SU-DHL-6 (cell line): ENCODE data around the gene WDR64.

ENCODE experiments used
- H2AFZ ChIP-seq: fragments of 200-600 bp; sonication (generic); 2 replicates; pipeline ENCODE4 v1.6.1; 2014; ENCODE audit warnings: low read depth, mild to moderate bottlenecking, moderate library complexity, mixed read lengths, antibody characterized with exemption, low read length; ENCODE audit not compliant: severe bottlenecking
- H3F3A ChIP-seq: fragments of 200-600 bp; shearing (Covaris generic); 2 replicates; pipeline ENCODE4 v1.6.0; 2016; ENCODE audit warnings: antibody characterized with exemption, mild to moderate bottlenecking; ENCODE audit not compliant: insufficient read depth
- H3K27ac ChIP-seq: fragments of 200-600 bp; sonication (generic); 2 replicates; pipeline ENCODE4 v1.5.1; 2016; ENCODE audit warnings: low read depth, mild to moderate bottlenecking, low read length, moderate library complexity, mixed read lengths
- H3K27me3 ChIP-seq: fragments of 200-600 bp; sonication (generic), shearing (Covaris generic); 2 replicates; pipeline ENCODE4 v1.6.0; 2014; ENCODE audit warnings: mild to moderate bottlenecking, low read length
- H3K36me3 ChIP-seq: fragments of 200-600 bp; sonication (generic); 2 replicates; pipeline ENCODE4 v1.6.1; 2014; ENCODE audit warnings: mild to moderate bottlenecking, low read length, mixed read lengths
- H3K4me2 ChIP-seq: fragments of 300-600, 200-600 bp; shearing (Covaris generic), sonication (generic); 2 replicates; pipeline ENCODE4 v1.6.0; 2014; ENCODE audit warnings: low read length, low read depth, mild to moderate bottlenecking; ENCODE audit not compliant: poor library complexity, severe bottlenecking
- H3K4me3 ChIP-seq: fragments of 200-600 bp; sonication (generic); 2 replicates; pipeline ENCODE4 v1.5.1; 2014; ENCODE audit warnings: antibody characterized with exemption, low read length, mild to moderate bottlenecking, mixed read lengths; ENCODE audit not compliant: insufficient read depth, poor library complexity, severe bottlenecking
- H3K79me2 ChIP-seq: fragments of 200-600 bp; sonication (generic); 2 replicates; pipeline ENCODE4 v1.6.1; 2014; ENCODE audit warnings: mild to moderate bottlenecking, low read length, moderate library complexity; ENCODE audit not compliant: insufficient read depth
- H3K9ac ChIP-seq: fragments of 200-600 bp; sonication (generic); 2 replicates; pipeline ENCODE4 v1.7.0; 2014; ENCODE audit warnings: mild to moderate bottlenecking, low read length
- H3K9me2 ChIP-seq: fragments of 200-600 bp; sonication (generic); replicated peaks from 2 replicates; pipeline ENCODE4 v1.6.1; 2014; ENCODE audit warnings: low read length; ENCODE audit not compliant: insufficient read depth
- H3K9me3 ChIP-seq: fragments of 200-600 bp; sonication (generic); 2 replicates; pipeline ENCODE4 v1.6.1; 2014; ENCODE audit warnings: low read length, mixed read lengths; ENCODE audit not compliant: insufficient read depth
- H4K20me1 ChIP-seq: fragments of 200-600 bp; sonication (generic); 2 replicates; pipeline ENCODE4 v1.6.1; 2014; ENCODE audit warnings: low read depth, mild to moderate bottlenecking, antibody characterized with exemption, low read length, moderate library complexity, mixed read lengths
- EZH2phosphoT487 ChIP-seq: fragments of 200-600 bp; sonication (generic), shearing (Covaris generic); conservative IDR thresholded peaks from 2 replicates; pipeline ENCODE4 v1.6.1; 2018; ENCODE audit warnings: mild to moderate bottlenecking, antibody characterized with exemption, low read length, moderate library complexity, mixed read lengths
- TF ChIP-seq, protein P1 (sequence below): fragments of 200-600 bp; sonication (generic); IDR thresholded peaks from one replicate; pipeline ENCODE4 v1.5.1; 2017; ENCODE audit warnings: antibody characterized with exemption, mild to moderate bottlenecking, low read length, moderate library complexity; ENCODE audit not compliant: insufficient read depth, poor library complexity, severe bottlenecking

Gene WDR64

GRCh38 chr1:241695246-241696171, 43.4 kb downstream of the WDR64 start:
- H3K4me2 ChIP-seq: no peak overlapping the region
- no peak overlapping the region for H2AFZ ChIP-seq
- no peaks in the 10 kb centered on the region for H3K79me2 ChIP-seq
- H3K4me3 ChIP-seq: no peak overlapping the region
- no peaks in the 10 kb centered on the region for H3F3A ChIP-seq
- no peaks in the 10 kb centered on the region for H3K9me3 ChIP-seq
- H3K9me2 ChIP-seq: no peaks in the 10 kb centered on the region
- H3K27me3 ChIP-seq: no peaks in the 10 kb centered on the region
- H3K36me3 ChIP-seq: no peaks in the 10 kb centered on the region
- H4K20me1 ChIP-seq: no peaks in the 10 kb centered on the region
- TF ChIP-seq, protein P1, sequence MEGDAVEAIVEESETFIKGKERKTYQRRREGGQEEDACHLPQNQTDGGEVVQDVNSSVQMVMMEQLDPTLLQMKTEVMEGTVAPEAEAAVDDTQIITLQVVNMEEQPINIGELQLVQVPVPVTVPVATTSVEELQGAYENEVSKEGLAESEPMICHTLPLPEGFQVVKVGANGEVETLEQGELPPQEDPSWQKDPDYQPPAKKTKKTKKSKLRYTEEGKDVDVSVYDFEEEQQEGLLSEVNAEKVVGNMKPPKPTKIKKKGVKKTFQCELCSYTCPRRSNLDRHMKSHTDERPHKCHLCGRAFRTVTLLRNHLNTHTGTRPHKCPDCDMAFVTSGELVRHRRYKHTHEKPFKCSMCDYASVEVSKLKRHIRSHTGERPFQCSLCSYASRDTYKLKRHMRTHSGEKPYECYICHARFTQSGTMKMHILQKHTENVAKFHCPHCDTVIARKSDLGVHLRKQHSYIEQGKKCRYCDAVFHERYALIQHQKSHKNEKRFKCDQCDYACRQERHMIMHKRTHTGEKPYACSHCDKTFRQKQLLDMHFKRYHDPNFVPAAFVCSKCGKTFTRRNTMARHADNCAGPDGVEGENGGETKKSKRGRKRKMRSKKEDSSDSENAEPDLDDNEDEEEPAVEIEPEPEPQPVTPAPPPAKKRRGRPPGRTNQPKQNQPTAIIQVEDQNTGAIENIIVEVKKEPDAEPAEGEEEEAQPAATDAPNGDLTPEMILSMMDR: no peak
- TF ChIP-seq EZH2phosphoT487: no peak
- no peak overlapping the region for H3K9ac ChIP-seq
- no peak overlapping the region for H3K27ac ChIP-seq

DNA sequence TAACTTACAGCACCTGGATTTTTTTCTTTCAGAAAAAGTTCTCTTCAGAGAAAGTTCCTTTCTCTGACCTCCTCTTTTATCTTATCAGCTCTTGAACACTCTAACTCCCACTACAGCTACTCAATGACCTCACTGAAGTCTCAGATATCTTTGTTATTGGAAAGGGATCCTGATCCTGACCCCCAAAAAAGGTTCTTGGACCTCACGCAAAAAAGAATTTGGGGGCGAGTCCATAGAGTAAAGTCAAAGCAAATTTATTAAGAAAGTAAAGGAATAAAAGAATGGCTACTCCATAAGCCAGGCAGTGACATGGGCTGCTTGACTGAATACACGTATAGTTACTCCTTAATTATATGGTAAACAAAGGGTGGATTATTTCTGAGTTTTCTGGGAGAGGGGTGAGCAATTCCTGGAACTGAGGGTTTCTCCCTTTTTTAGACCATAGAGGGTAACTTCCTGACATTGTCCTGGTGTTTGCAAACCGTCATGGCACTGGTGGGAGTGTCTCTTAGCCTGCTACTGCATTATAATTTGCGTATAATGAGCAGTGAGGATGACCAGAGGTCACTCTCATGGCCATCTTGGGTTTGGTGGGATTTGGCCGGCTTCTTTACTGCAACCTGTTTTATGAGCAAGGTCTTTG, 44.2 kb downstream of the WDR64 start:
- no peak overlapping the region for H2AFZ ChIP-seq
- no peaks in the 10 kb centered on the region for H3K9me2 ChIP-seq
- H3K36me3 ChIP-seq: no peaks in the 10 kb centered on the region
- no peak overlapping the region for H3K4me3 ChIP-seq
- H3K9me3 ChIP-seq: no peaks in the 10 kb centered on the region
- H4K20me1 ChIP-seq: no peaks in the 10 kb centered on the region
- no peak overlapping the region for H3K4me2 ChIP-seq
- TF ChIP-seq EZH2phosphoT487: no peak
- TF ChIP-seq, protein P1: no peak
- no peaks in the 10 kb centered on the region for H3F3A ChIP-seq
- no peak overlapping the region for H3K9ac ChIP-seq
- no peaks in the 10 kb centered on the region for H3K27me3 ChIP-seq
- no peak overlapping the region for H3K27ac ChIP-seq
- no peaks in the 10 kb centered on the region for H3K79me2 ChIP-seq

DNA sequence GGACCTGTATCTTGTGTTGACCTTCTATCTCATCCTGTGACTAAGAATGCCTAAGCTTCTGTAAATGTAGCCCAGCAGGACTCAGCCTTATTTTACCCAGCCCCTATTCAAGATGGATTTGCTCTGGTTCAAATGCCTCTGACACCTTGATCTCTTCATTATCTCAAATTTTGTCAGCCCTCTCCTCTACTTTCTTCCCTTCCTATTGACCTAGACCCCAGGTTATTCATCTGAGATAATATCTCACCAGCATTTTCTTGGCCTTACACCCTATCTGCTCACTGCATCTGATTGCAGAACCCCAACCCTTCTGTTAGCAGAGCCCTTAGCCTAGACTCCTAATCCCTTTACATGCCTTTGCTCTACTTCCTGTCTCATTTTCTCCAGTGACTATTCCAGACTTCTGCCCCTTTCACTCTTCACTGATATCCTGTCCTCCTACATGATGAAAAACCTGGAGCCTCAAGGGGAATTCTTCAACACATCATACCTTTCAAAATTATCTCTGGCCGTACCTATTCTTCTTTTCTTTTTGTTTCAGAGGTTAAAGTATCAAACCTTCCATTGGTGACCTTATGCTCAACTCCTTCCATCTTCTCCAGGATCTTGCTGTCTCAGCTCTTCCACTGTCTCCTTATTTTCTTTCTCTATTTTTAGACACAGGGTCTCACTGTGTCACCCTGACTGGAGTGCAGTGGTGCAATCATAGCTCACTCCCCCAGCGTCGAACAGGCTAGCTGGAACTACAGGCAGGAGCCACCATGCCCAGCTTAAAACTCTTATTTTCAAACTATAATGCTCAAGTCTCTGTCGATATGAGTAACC, 44.9 kb downstream of the WDR64 start:
- Histone ChIP-seq H3K27me3 (no peaks in the 10 kb centered on the region), H2AFZ (no peak overlapping the region), H3K36me3 (no peaks in the 10 kb centered on the region), H3K9me3 (no peaks in the 10 kb centered on the region), H3K27ac (no peak overlapping the region), H4K20me1 (no peaks in the 10 kb centered on the region), H3F3A (no peaks in the 10 kb centered on the region), H3K9ac (no peak overlapping the region), H3K9me2 (no peaks in the 10 kb centered on the region), H3K4me3 (no peak overlapping the region), H3K79me2 (no peaks in the 10 kb centered on the region), H3K4me2 (no peak overlapping the region)
- TF ChIP-seq, protein P1: no peak
- TF ChIP-seq EZH2phosphoT487: no peak
